C4-2B (cell line): ENCODE data around the gene MYO7A.

ENCODE experiments used
- CTCF ChIP-seq: fragments of 450-650 bp; conservative IDR thresholded peaks from 2 replicates; pipeline ENCODE4 v1.5.1; 2017; ENCODE audit warnings: mild to moderate bottlenecking
- ZFX ChIP-seq: fragments of 450-650 bp; IDR thresholded peaks from 2 replicates; pipeline ENCODE4 v1.6.1; 2017

- TF ChIP-seq CTCF (no peak), ZFX (no peak)
Observed at GRCh38 chr11:77149716-77150392, 21.8 kb downstream of the MYO7A start.
